GM12874 (cell line): Measurements from ENCODE around the gene WDR7.

Source experiments
- TF ChIP-seq, protein P1 (sequence below): IDR thresholded peaks from 2 replicates; pipeline ENCODE4 v1.5.1; 2011; ENCODE audit warnings: low read depth, mild to moderate bottlenecking, control low read depth, low read length, moderate library complexity; ENCODE audit not compliant: insufficient read depth

WDR7 gene

GRCh38 chr18:56709463-56709862, 58.3 kb downstream of the WDR7 start:
- TF ChIP-seq, protein P1, sequence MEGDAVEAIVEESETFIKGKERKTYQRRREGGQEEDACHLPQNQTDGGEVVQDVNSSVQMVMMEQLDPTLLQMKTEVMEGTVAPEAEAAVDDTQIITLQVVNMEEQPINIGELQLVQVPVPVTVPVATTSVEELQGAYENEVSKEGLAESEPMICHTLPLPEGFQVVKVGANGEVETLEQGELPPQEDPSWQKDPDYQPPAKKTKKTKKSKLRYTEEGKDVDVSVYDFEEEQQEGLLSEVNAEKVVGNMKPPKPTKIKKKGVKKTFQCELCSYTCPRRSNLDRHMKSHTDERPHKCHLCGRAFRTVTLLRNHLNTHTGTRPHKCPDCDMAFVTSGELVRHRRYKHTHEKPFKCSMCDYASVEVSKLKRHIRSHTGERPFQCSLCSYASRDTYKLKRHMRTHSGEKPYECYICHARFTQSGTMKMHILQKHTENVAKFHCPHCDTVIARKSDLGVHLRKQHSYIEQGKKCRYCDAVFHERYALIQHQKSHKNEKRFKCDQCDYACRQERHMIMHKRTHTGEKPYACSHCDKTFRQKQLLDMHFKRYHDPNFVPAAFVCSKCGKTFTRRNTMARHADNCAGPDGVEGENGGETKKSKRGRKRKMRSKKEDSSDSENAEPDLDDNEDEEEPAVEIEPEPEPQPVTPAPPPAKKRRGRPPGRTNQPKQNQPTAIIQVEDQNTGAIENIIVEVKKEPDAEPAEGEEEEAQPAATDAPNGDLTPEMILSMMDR = peak; percentile 14; the same call in 1 of the 2 replicates

- TF ChIP-seq, protein P1 = no peak
These were observed 60.7 kb downstream of the WDR7 start for GRCh38 chr18:56711708-56712445.

- TF ChIP-seq, protein P1 = no peak
These were observed 61.6 kb downstream of the WDR7 start for GRCh38 chr18:56712761-56713160.

DNA sequence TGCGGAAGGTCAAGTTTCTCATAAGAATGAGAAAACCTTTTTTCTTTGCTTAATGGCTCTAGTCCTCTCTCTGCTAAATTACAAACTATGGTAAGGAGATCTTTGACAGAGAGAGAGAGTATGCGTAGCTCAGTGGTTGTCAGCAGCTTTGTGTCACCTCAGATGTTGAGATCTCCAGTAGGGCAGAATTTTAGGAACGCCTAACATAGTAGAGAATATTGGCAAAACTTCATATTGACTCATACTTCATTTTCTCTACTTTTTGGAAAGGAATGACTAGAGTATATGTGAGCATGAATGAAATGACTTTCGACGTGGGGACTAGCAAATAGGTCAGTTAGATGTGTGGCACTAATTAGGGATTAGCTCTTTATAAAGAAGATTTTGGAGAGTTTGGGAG, 64.0 kb downstream of the WDR7 start:
- TF ChIP-seq, protein P1 = no peak

- TF ChIP-seq, protein P1 = no peak
These were observed 65.6 kb downstream of the WDR7 start for GRCh38 chr18:56716692-56717146.

- TF ChIP-seq, protein P1 = no peak
These were observed 69.9 kb downstream of the WDR7 start for GRCh38 chr18:56721031-56721430.

GRCh38 chr18:56721491-56721890, 70.3 kb downstream of the WDR7 start:
- TF ChIP-seq, protein P1 = no peak
